T-helper 2 cell treated with Interferon-gamma antibody and Interleukin-4, amounts not matched to agents 100 ng/mL and 5 ng/mL, for 36 hours (primary cell): ENCODE results near the gene KCNK3. TPM values are rescaled to one million over a fixed set of nuclear protein-coding genes. Genes with fewer than 3 reads are reported as not detected.
"Not testable (repeated sequence)": the region's sequence is repeated elsewhere in the genome, so short reads cannot be mapped to it uniquely, and the experiment has no call there.

Experiments
- intact Hi-C: fragments of 100-400 bp; cut with micrococcal nuclease; formaldehyde crosslinking; loops from one replicate; pipeline ENCODE4 v1.15.1; 2023
- total RNA-seq: library from RNA; stranded (reverse); gene quantifications from 2 replicates; pipeline ENCODE4 v1.2.3, GENCODE V29; 2022

Gene KCNK3
- total RNA-seq, 1 donor from 2014 or later: not detected

GRCh38 chr2:26729311-26729710, 36.8 kb downstream of the KCNK3 start:
- intact Hi-C loops: no loop called here

GRCh38 chr2:26730549-26731344, 38.2 kb downstream of the KCNK3 start:
- intact Hi-C loops: no loop called here

GRCh38 chr2:26731714-26732113, 39.2 kb downstream of the KCNK3 start:
- intact Hi-C loops: no loop called here

GRCh38 chr2:26732446-26732845, 39.9 kb downstream of the KCNK3 start:
- intact Hi-C loops: no loop called here

GRCh38 chr2:26733413-26733812, 40.9 kb downstream of the KCNK3 start:
- intact Hi-C loops: no loop called here

- intact Hi-C loops: no loop called here
Observed at GRCh38 chr2:26735097-26735496, 42.6 kb downstream of the KCNK3 start.

- intact Hi-C loops: no loop called here
Observed at GRCh38 chr2:26735883-26736588, 43.5 kb downstream of the KCNK3 start.

- intact Hi-C loops: no loop called here
Observed at GRCh38 chr2:26737221-26737620, 44.7 kb downstream of the KCNK3 start.

- intact Hi-C loops: no loop called here
Observed at GRCh38 chr2:26738481-26738880, 46.0 kb downstream of the KCNK3 start.

GRCh38 chr2:26739514-26739913, 47.0 kb downstream of the KCNK3 start:
- intact Hi-C loops: no loop called here

- intact Hi-C loops: no loop called here
Observed at GRCh38 chr2:26740346-26740745, 47.8 kb downstream of the KCNK3 start.

- intact Hi-C loops: no loop called here
Observed at GRCh38 chr2:26740890-26741302, 48.4 kb downstream of the KCNK3 start.

GRCh38 chr2:26742048-26742770, 49.7 kb downstream of the KCNK3 start:
- intact Hi-C loops: no loop called here

GRCh38 chr2:26743852-26744251, 51.3 kb downstream of the KCNK3 start:
- intact Hi-C loops: no loop called here

GRCh38 chr2:26744953-26745352, 52.4 kb downstream of the KCNK3 start:
- intact Hi-C loops: no loop called here

GRCh38 chr2:26745609-26746327, 53.2 kb downstream of the KCNK3 start:
- intact Hi-C loops: no loop called here

GRCh38 chr2:26746934-26747333, 54.4 kb downstream of the KCNK3 start:
- intact Hi-C loops: no loop called here

GRCh38 chr2:26749787-26750420, 57.4 kb downstream of the KCNK3 start:
- intact Hi-C loops: not testable (repeated sequence)

GRCh38 chr2:26750467-26750866, 57.9 kb downstream of the KCNK3 start:
- intact Hi-C loops: not testable (repeated sequence)

- intact Hi-C loops: no loop called here
Observed at GRCh38 chr2:26752656-26753055, 60.1 kb downstream of the KCNK3 start.

GRCh38 chr2:26754539-26754938, 62.0 kb downstream of the KCNK3 start:
- intact Hi-C loops: no loop called here
